Measurements from ENCODE around the gene SCNN1A. TPM values are rescaled to one million over a fixed set of nuclear protein-coding genes. Genes with fewer than 3 reads are reported as not detected.

SCNN1A gene
- total and polyA plus RNA-seq, 12 donors: 0.15 to 1.1 (median 0.42) TPM; not detected in 4

- intact Hi-C loops (cut with DNase I): no loop called here
- WGBS, 2 donors: 74 to 78% methylated on average over 11 of the region's 11 CpGs
Observed at GRCh38 chr12:6360578-6361490, 14.5 kb downstream of the SCNN1A start.

GRCh38 chr12:6360080-6360571 is 15.2 kb downstream of the SCNN1A start:
- WGBS, 2 donors: 80 to 88% methylated on average over 7 of the region's 7 CpGs
- Histone ChIP-seq H3K27me3 (no peaks in the 10 kb centered on the region), H3K4me1 (peaks cover 0 to 75% (median 16%) of the 10 kb centered on the region in 9 donors), H3K36me3 (no peaks in the 10 kb centered on the region), H3K27ac (no peak overlapping the region), H3K4me3 (no peak overlapping the region), H3K9me3 (no peaks in the 10 kb centered on the region)
- ATAC-seq (no peak), DNase-seq (no peak)
- intact Hi-C loops (cut with DNase I): no loop called here
- TF ChIP-seq, protein P1, sequence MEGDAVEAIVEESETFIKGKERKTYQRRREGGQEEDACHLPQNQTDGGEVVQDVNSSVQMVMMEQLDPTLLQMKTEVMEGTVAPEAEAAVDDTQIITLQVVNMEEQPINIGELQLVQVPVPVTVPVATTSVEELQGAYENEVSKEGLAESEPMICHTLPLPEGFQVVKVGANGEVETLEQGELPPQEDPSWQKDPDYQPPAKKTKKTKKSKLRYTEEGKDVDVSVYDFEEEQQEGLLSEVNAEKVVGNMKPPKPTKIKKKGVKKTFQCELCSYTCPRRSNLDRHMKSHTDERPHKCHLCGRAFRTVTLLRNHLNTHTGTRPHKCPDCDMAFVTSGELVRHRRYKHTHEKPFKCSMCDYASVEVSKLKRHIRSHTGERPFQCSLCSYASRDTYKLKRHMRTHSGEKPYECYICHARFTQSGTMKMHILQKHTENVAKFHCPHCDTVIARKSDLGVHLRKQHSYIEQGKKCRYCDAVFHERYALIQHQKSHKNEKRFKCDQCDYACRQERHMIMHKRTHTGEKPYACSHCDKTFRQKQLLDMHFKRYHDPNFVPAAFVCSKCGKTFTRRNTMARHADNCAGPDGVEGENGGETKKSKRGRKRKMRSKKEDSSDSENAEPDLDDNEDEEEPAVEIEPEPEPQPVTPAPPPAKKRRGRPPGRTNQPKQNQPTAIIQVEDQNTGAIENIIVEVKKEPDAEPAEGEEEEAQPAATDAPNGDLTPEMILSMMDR (IDR thresholded peaks at IDR 0.05): no peak

More at GRCh38 chr12:6360578-6361490, 14.5 kb downstream of the SCNN1A start:
- H3K27me3 ChIP-seq: no peaks in the 10 kb centered on the region
- H3K27ac ChIP-seq: peak overlapping the region in 2 of 10 donors; percentile 12 to 31
- H3K36me3 ChIP-seq: no peaks in the 10 kb centered on the region
- DNase-seq: no peak
- peaks cover 0 to 69% (median 16%) of the 10 kb centered on the region in 9 donors for H3K4me1 ChIP-seq
- TF ChIP-seq, protein P1 (IDR thresholded peaks at IDR 0.05): no peak
- no peak overlapping the region for H3K4me3 ChIP-seq
- ATAC-seq: no peak
- no peaks in the 10 kb centered on the region for H3K9me3 ChIP-seq

- H3K36me3 ChIP-seq: no peaks in the 10 kb centered on the region
- no peak overlapping the region for H3K4me3 ChIP-seq
- no peaks in the 10 kb centered on the region for H3K9me3 ChIP-seq
- peak overlapping the region in 1 of 10 donors; percentile 52 for H3K27ac ChIP-seq
- H3K4me1 ChIP-seq: peaks cover 0 to 68% (median 10%) of the 10 kb centered on the region in 9 donors
- H3K27me3 ChIP-seq: no peaks in the 10 kb centered on the region
- WGBS, 2 donors: 60 to 64% methylated on average over 1 of the region's 1 CpG
- DNase-seq (no peak), ATAC-seq (no peak)
- intact Hi-C loops (cut with DNase I): no loop called here
- TF ChIP-seq, protein P1 (IDR thresholded peaks at IDR 0.05): no peak
Observed at GRCh38 chr12:6358881-6359280, 16.5 kb downstream of the SCNN1A start.

- DNase-seq (no peak), ATAC-seq (no peak)
- Histone ChIP-seq H3K27me3 (no peaks in the 10 kb centered on the region), H3K36me3 (no peaks in the 10 kb centered on the region), H3K4me1 (peaks cover 0 to 65% (median 11%) of the 10 kb centered on the region in 9 donors), H3K4me3 (no peak overlapping the region), H3K27ac (no peak overlapping the region), H3K9me3 (no peaks in the 10 kb centered on the region)
- intact Hi-C loops (cut with DNase I): no loop called here
- WGBS, 2 donors: 83 to 87% methylated on average over 5 of the region's 5 CpGs
- TF ChIP-seq, protein P1 (IDR thresholded peaks at IDR 0.05): no peak
Observed at GRCh38 chr12:6356374-6356820, 19.0 kb downstream of the SCNN1A start.
